GM08714 (cell line): ENCODE data around the gene PAQR6.

ENCODE experiments used
- H3K4me3 ChIP-seq: fragments of 200-500 bp; sonication (Bioruptor generic); 2 replicates; pipeline ENCODE4 v1.5.1; 2014; ENCODE audit warnings: mild to moderate bottlenecking, low read length, inconsistent platforms
- ZNF274 ChIP-seq: IDR thresholded peaks from 2 replicates; pipeline ENCODE4 v1.6.1; 2012; ENCODE audit warnings: mild to moderate bottlenecking, low read depth, low read length

Gene PAQR6

GRCh38 chr1:156247460-156248322 lies at the start of gene PAQR6:
TSS of gene PAQR6 (minus strand) at chr1:156248056. CDS start at chr1:156246731, 1,325 bp downstream.
- TF ChIP-seq ZNF274, result no peak
- H3K4me3 ChIP-seq, result no peak within 1 kb of the TSS

- TF ChIP-seq ZNF274, result no peak
- peak within 1 kb of the TSS; percentile 64 for H3K4me3 ChIP-seq
These were observed 47.6 kb upstream of the PAQR6 start, which contains the start of gene GLMP for GRCh38 chr1:156295391-156295947. TSS of gene GLMP (minus strand) at chr1:156295679. CDS start at chr1:156295645, 34 bp downstream.

GRCh38 chr1:156293895-156294294 lies 46.0 kb upstream of the PAQR6 start:
- TF ChIP-seq ZNF274, result no peak
- H3K4me3 ChIP-seq, result no peak overlapping the region

GRCh38 chr1:156293098-156293434 lies 45.2 kb upstream of the PAQR6 start:
- no peak overlapping the region for H3K4me3 ChIP-seq
- TF ChIP-seq ZNF274, result no peak

- TF ChIP-seq ZNF274, result no peak
- H3K4me3 ChIP-seq, result no peak overlapping the region
These were observed 43.6 kb upstream of the PAQR6 start for GRCh38 chr1:156291226-156292061.

GRCh38 chr1:156289857-156290256 lies 42.0 kb upstream of the PAQR6 start:
- no peak overlapping the region for H3K4me3 ChIP-seq
- no peak for TF ChIP-seq ZNF274

- no peak for TF ChIP-seq ZNF274
- no peak overlapping the region for H3K4me3 ChIP-seq
These were observed 38.2 kb upstream of the PAQR6 start for GRCh38 chr1:156286061-156286460.

- no peak for TF ChIP-seq ZNF274
These were observed 37.6 kb upstream of the PAQR6 start for GRCh38 chr1:156285437-156285836.

GRCh38 chr1:156284757-156285156 lies 36.9 kb upstream of the PAQR6 start:
- no peak overlapping the region for H3K4me3 ChIP-seq
- no peak for TF ChIP-seq ZNF274

More at GRCh38 chr1:156285437-156285836, 37.6 kb upstream of the PAQR6 start:
- H3K4me3 ChIP-seq, result no peak overlapping the region

GRCh38 chr1:156284112-156284511 lies 36.3 kb upstream of the PAQR6 start, which contains the start of gene TMEM79:
TSS of gene TMEM79 (plus strand) at chr1:156284325. CDS start at chr1:156285227, 902 bp downstream.
- peak within 1 kb of the TSS; percentile 86 for H3K4me3 ChIP-seq
- TF ChIP-seq ZNF274, result no peak

- H3K4me3 ChIP-seq, result peak overlapping the region; percentile 86
- TF ChIP-seq ZNF274, result no peak
These were observed 35.7 kb upstream of the PAQR6 start for GRCh38 chr1:156283521-156283920.

- no peak for TF ChIP-seq ZNF274
- peak within 1 kb of the TSS; percentile 86 for H3K4me3 ChIP-seq
These were observed 34.8 kb upstream of the PAQR6 start, which contains the start of gene SMG5 for GRCh38 chr1:156282479-156283222. TSS of gene SMG5 (minus strand) at chr1:156282825. CDS start at chr1:156282680, 145 bp downstream.

GRCh38 chr1:156281693-156282478 lies 34.0 kb upstream of the PAQR6 start:
- H3K4me3 ChIP-seq, result peak overlapping the region; percentile 86
- no peak for TF ChIP-seq ZNF274
